DOHH2 (cell line): ENCODE data around the gene TMEM18.

ENCODE experiments used
- H3F3A ChIP-seq: fragments of 200-600 bp; sonication (generic), shearing (Covaris generic); 2 replicates; pipeline ENCODE4 v1.6.0; 2016; ENCODE audit warnings: antibody characterized with exemption, mild to moderate bottlenecking; ENCODE audit not compliant: control insufficient read depth, insufficient read depth
- H3K27ac ChIP-seq: fragments of 200-600 bp; sonication (generic); 2 replicates; pipeline ENCODE4 v1.5.1; 2014; ENCODE audit warnings: low read depth, mild to moderate bottlenecking, low read length, moderate library complexity
- H3K27me3 ChIP-seq: fragments of 200-600 bp; sonication (generic); 2 replicates; pipeline ENCODE4 v1.6.1; 2014; ENCODE audit warnings: mild to moderate bottlenecking, low read length, mixed read lengths; ENCODE audit not compliant: control insufficient read depth
- H3K36me3 ChIP-seq: fragments of 200-600 bp; sonication (generic); 2 replicates; pipeline ENCODE4 v1.6.1; 2014; ENCODE audit warnings: mild to moderate bottlenecking, low read length, moderate library complexity, mixed read lengths; ENCODE audit not compliant: control insufficient read depth
- H3K4me1 ChIP-seq: fragments of 200-600 bp; sonication (generic); 2 replicates; pipeline ENCODE4 v1.6.1; 2014; ENCODE audit warnings: mild to moderate bottlenecking, low read length, mixed read lengths; ENCODE audit not compliant: control insufficient read depth
- H3K4me2 ChIP-seq: fragments of 200-600 bp; sonication (generic); 2 replicates; pipeline ENCODE4 v1.6.0; 2014; ENCODE audit warnings: mild to moderate bottlenecking, low read length, moderate library complexity
- H3K4me3 ChIP-seq: fragments of 200-600 bp; sonication (generic); 2 replicates; pipeline ENCODE4 v1.5.1; 2014; ENCODE audit warnings: mild to moderate bottlenecking, low read length, mixed read lengths
- H3K79me2 ChIP-seq: fragments of 200-600 bp; sonication (generic); 2 replicates; pipeline ENCODE4 v1.6.1; 2014; ENCODE audit warnings: mild to moderate bottlenecking, low read length, mixed read lengths; ENCODE audit not compliant: control insufficient read depth
- H3K9me2 ChIP-seq: fragments of 200-600 bp; sonication (generic); replicated peaks from 2 replicates; pipeline ENCODE4 v1.6.1; 2014; ENCODE audit warnings: mild to moderate bottlenecking, low read length, mixed read lengths; ENCODE audit not compliant: control insufficient read depth
- H3K9me3 ChIP-seq: fragments of 200-600 bp; sonication (generic); 2 replicates; pipeline ENCODE4 v1.6.1; 2014; ENCODE audit warnings: antibody characterized with exemption, low read length, mixed read lengths; ENCODE audit not compliant: control insufficient read depth, insufficient read depth
- H4K20me1 ChIP-seq: fragments of 200-600 bp; sonication (generic); 2 replicates; pipeline ENCODE4 v1.6.0; 2014; ENCODE audit warnings: low read depth, mild to moderate bottlenecking, antibody characterized with exemption, low read length, moderate library complexity; ENCODE audit not compliant: control insufficient read depth, insufficient read depth
- CTCF ChIP-seq: fragments of 200-600 bp; sonication (generic); IDR thresholded peaks from one replicate; pipeline ENCODE4 v1.5.1; 2014; ENCODE audit warnings: antibody characterized with exemption, mild to moderate bottlenecking, low read depth, low read length; ENCODE audit not compliant: poor library complexity, severe bottlenecking
- EZH2phosphoT487 ChIP-seq: fragments of 200-600 bp; sonication (generic); IDR thresholded peaks from 2 replicates; pipeline ENCODE4 v1.6.1; 2017; ENCODE audit warnings: borderline replicate concordance, mild to moderate bottlenecking, antibody characterized with exemption, low read length, moderate library complexity, mixed read lengths

The TMEM18 gene

GRCh38 chr2:673016-673415 is 4.2 kb downstream of the TMEM18 start:
- H3K4me2 ChIP-seq, result no peak overlapping the region
- TF ChIP-seq EZH2phosphoT487 (no peak), CTCF (no peak)
- peaks cover 52% of the 10 kb centered on the region for H3K79me2 ChIP-seq
- no peaks in the 10 kb centered on the region for H3K9me3 ChIP-seq
- H3K36me3 ChIP-seq, result peaks cover 70% of the 10 kb centered on the region
- no peaks in the 10 kb centered on the region for H3F3A ChIP-seq
- H3K27ac ChIP-seq, result no peak overlapping the region
- H3K27me3 ChIP-seq, result no peaks in the 10 kb centered on the region
- H3K4me1 ChIP-seq, result peaks cover 22% of the 10 kb centered on the region
- no peak overlapping the region for H3K4me3 ChIP-seq
- peaks cover 23% of the 10 kb centered on the region for H4K20me1 ChIP-seq
- H3K9me2 ChIP-seq, result no peaks in the 10 kb centered on the region

GRCh38 chr2:672606-672905 is 4.7 kb downstream of the TMEM18 start:
- Histone ChIP-seq H3K79me2 (peaks cover 48% of the 10 kb centered on the region), H3K27me3 (no peaks in the 10 kb centered on the region), H3K27ac (no peak overlapping the region), H3K9me2 (no peaks in the 10 kb centered on the region), H3K4me2 (no peak overlapping the region), H3K9me3 (no peaks in the 10 kb centered on the region), H3K4me3 (no peak overlapping the region), H3F3A (no peaks in the 10 kb centered on the region), H4K20me1 (peaks cover 23% of the 10 kb centered on the region), H3K4me1 (peaks cover 22% of the 10 kb centered on the region), H3K36me3 (peaks cover 73% of the 10 kb centered on the region)
- TF ChIP-seq CTCF (no peak), EZH2phosphoT487 (no peak)

GRCh38 chr2:671787-672605 is 5.2 kb downstream of the TMEM18 start:
- H3K4me1 ChIP-seq, result peaks cover 22% of the 10 kb centered on the region
- H3F3A ChIP-seq, result no peaks in the 10 kb centered on the region
- no peak overlapping the region for H3K27ac ChIP-seq
- H3K9me3 ChIP-seq, result no peaks in the 10 kb centered on the region
- H3K36me3 ChIP-seq, result peaks cover 74% of the 10 kb centered on the region
- TF ChIP-seq CTCF (no peak), EZH2phosphoT487 (no peak)
- peaks cover 46% of the 10 kb centered on the region for H3K79me2 ChIP-seq
- H3K9me2 ChIP-seq, result no peaks in the 10 kb centered on the region
- H3K27me3 ChIP-seq, result no peaks in the 10 kb centered on the region
- peaks cover 23% of the 10 kb centered on the region for H4K20me1 ChIP-seq
- H3K4me3 ChIP-seq, result no peak overlapping the region
- no peak overlapping the region for H3K4me2 ChIP-seq
